ENCODE data around the gene ANGPTL8. TPM values are rescaled to one million over a fixed set of nuclear protein-coding genes. Genes with fewer than 3 reads are reported as not detected.
A peak's percentile ranks its signal among the peaks of the same experiment; 100 is the strongest.

Gene ANGPTL8
- total and polyA plus RNA-seq, 2 of the 4 experiments (the other 2 are of a cell fraction) = not detected

- Histone ChIP-seq H3K18ac (ENCODE audit: low read depth, low read length) (no peak overlapping the region), H3K9me3 (ENCODE audit: control insufficient read depth, insufficient read depth, low read length) (no peaks in the 10 kb centered on the region), H3K4me1 (ENCODE audit: control insufficient read depth, insufficient read depth, low read length) (peaks cover 2% of the 10 kb centered on the region; the same call in 1 of the 2 replicates), H2BK5ac (ENCODE audit: low read depth, low read length, poor library complexity, severe bottlenecking) (no peak overlapping the region), H2BK120ac (ENCODE audit: low read depth, low read length) (no peak overlapping the region), H3K9ac (ENCODE audit: low read depth, low read length) (no peak overlapping the region), H2AK5ac (ENCODE audit: low read depth, low read length) (no peak overlapping the region), H3K14ac (replicated peaks; ENCODE audit: low read depth, low read length) (no peak overlapping the region), H3K79me1 (ENCODE audit: low read depth in 1 of 2, low read length in 2 of 2) (peaks cover 0 to under 1% of the 10 kb centered on the region in 2 experiments; a peak in 1 of 4 replicates), H3K4me2 (ENCODE audit: low read depth, low read length) (no peak overlapping the region), H2BK15ac (ENCODE audit: low read depth, low read length) (no peak overlapping the region), H3K36me3 (ENCODE audit: control insufficient read depth, insufficient read depth, low read length) (peaks cover 25% of the 10 kb centered on the region), H4K20me1 (ENCODE audit: insufficient read depth, low read length) (no peaks in the 10 kb centered on the region; the same call in 1 of the 2 replicates), H3K56ac (ENCODE audit: extremely low read depth, insufficient read depth, low read length) (no peak overlapping the region), H2BK20ac (ENCODE audit: low read depth, low read length) (no peak overlapping the region), H3K27ac (ENCODE audit: insufficient read depth, low read length) (no peak overlapping the region), H3K9me1 (ENCODE audit: insufficient read depth, low read length) (no peaks in the 10 kb centered on the region), H2AK9ac (replicated peaks; ENCODE audit: low read depth, low read length, poor library complexity) (peak overlapping the region; percentile 65), H3K23ac (ENCODE audit: low read depth, low read length) (no peak overlapping the region), H3K4ac (ENCODE audit: low read depth, low read length) (no peak overlapping the region), H4K5ac (ENCODE audit: low read depth, low read length) (no peak overlapping the region), H4K91ac (ENCODE audit: insufficient read depth, low read depth, low read length) (no peak overlapping the region), H2AFZ (replicated peaks; ENCODE audit: low read length, poor library complexity) (no peak overlapping the region), H4K8ac (ENCODE audit: low read depth in 2 of 2, low read length in 2 of 2) (no peak overlapping the region), H3K27me3 (ENCODE audit: control insufficient read depth, insufficient read depth, low read length) (no peaks in the 10 kb centered on the region), H3K4me3 (ENCODE audit: insufficient read depth, low read depth, low read length) (no peak overlapping the region)
- dilution Hi-C loops (cut with HindIII; ENCODE audit: low sequenced_read_pairs, unreplicated experiment) = no loop called here
- BruUV-seq (replicated peaks) = no TSS peak
- in situ Hi-C loops (cut with MboI; ENCODE audit: low sequenced_read_pairs) = no loop called here
- WGBS, 2 experiments (ENCODE audit: extremely low coverage in 2 of 2, insufficient read length in 1 of 2) = 87% methylated on average over 8 of the region's 19 CpGs; no CpG with 5 or more reads in 1 of the 2 experiments
- DNase-seq (no peak), ATAC-seq (ENCODE audit: low read depth) (no peak)
- no peak for TF ChIP-seq CEBPB (IDR thresholded peaks at IDR 0.05; ENCODE audit: low read depth, low read length)
- no peak for TF ChIP-seq MAZ (IDR thresholded peaks at IDR 0.05; ENCODE audit: borderline replicate concordance, low read depth, low read length)
- TF ChIP-seq NFE2L2 (IDR thresholded peaks at IDR 0.05; ENCODE audit: low read depth, low read length) = no peak
- TF ChIP-seq MXI1 (IDR thresholded peaks at IDR 0.05; ENCODE audit: borderline replicate concordance, low read depth, low read length) = no peak
- TF ChIP-seq FOS (IDR thresholded peaks at IDR 0.05; ENCODE audit: low read depth, low read length) = no peak
- TF ChIP-seq RFX5 (IDR thresholded peaks at IDR 0.05; ENCODE audit: low read depth, low read length) = no peak
- no peak for TF ChIP-seq SMC3 (IDR thresholded peaks at IDR 0.05; ENCODE audit: low read depth, low read length)
- TF ChIP-seq RAD21 (IDR thresholded peaks at IDR 0.05; ENCODE audit: low read length) = no peak
- TF ChIP-seq ELK1 (IDR thresholded peaks at IDR 0.05; ENCODE audit: borderline replicate concordance, low read depth, low read length) = no peak
- no peak for TF ChIP-seq BHLHE40 (IDR thresholded peaks at IDR 0.05; ENCODE audit: low read depth, low read length)
- ChIA-PET CTCF (no interaction called here), POLR2A (ENCODE audit: unreplicated experiment) (no interaction called here)
- intact Hi-C loops (cut with micrococcal nuclease) = no loop called here
Measured at GRCh38 chr19:11252665-11253355, 13.4 kb downstream of the ANGPTL8 start.

Measured in IMR-90 (cell line).